CD14-positive monocyte (primary cell): ENCODE measurements around the gene JPH2. TPM values are rescaled to one million over a fixed set of nuclear protein-coding genes. Genes with fewer than 3 reads are reported as not detected.

Source experiments
- DNase-seq, 3 donors: peaks; one replicate each; pipeline ENCODE4 v3.0.0-alpha.2; 2011 to 2022
- H2AFZ ChIP-seq: 2 replicates; pipeline ENCODE4 v1.6.0; 2012; ENCODE audit warnings: mild to moderate bottlenecking, low read depth, low read length, inconsistent platforms; ENCODE audit not compliant: insufficient read depth, poor library complexity, severe bottlenecking
- H3K27ac ChIP-seq, 2 donors: 1 replicate in 1 of 2; 2 replicates in 1 of 2; pipeline ENCODE4 v1.5.1; 2012 to 2013; ENCODE audit warnings: low read length in 2 of 2, control low read depth in 1 of 2, inconsistent platforms in 1 of 2, low read depth in 1 of 2, mild to moderate bottlenecking in 1 of 2
- H3K27me3 ChIP-seq, 2 donors: one replicate each; pipeline versions ENCODE4 v1.6.0 to v1.6.1; 2011 to 2013; ENCODE audit warnings: low read length in 2 of 2; ENCODE audit not compliant: control insufficient read depth in 2 of 2, insufficient read depth in 2 of 2
- H3K36me3 ChIP-seq, 2 donors: replicated peaks in 1 of 2; 1 replicate in 1 of 2; 2 replicates in 1 of 2; pipeline versions ENCODE4 v1.5.1 to v1.6.1; 2012 to 2013; ENCODE audit warnings: low read length in 2 of 2, control low read depth in 1 of 2, inconsistent platforms in 1 of 2, mild to moderate bottlenecking in 1 of 2; ENCODE audit not compliant: insufficient read depth in 2 of 2, control insufficient read depth in 1 of 2
- H3K4me1 ChIP-seq, 2 donors: 1 replicate in 1 of 2; 2 replicates in 1 of 2; pipeline versions ENCODE4 v1.5.1 to v1.6.1; 2012 to 2013; ENCODE audit warnings: low read length in 2 of 2, control low read depth in 1 of 2, inconsistent platforms in 1 of 2, mild to moderate bottlenecking in 1 of 2, moderate library complexity in 1 of 2; ENCODE audit not compliant: insufficient read depth in 2 of 2, control insufficient read depth in 1 of 2
- H3K4me2 ChIP-seq: replicated peaks from 2 replicates; pipeline ENCODE3; 2012; ENCODE audit warnings: low read length, moderate library complexity, mild to moderate bottlenecking; ENCODE audit not compliant: poor library complexity, severe bottlenecking; ENCODE audit errors: extremely low read depth
- H3K4me3 ChIP-seq, 3 experiments: fragments of 200-600 bp in 1 of 3; sonication (generic) in 1 of 3; replicated peaks in 1 of 3; 1 replicate in 2 of 3; 2 replicates in 1 of 3; pipeline ENCODE4 v1.5.1; 2011 to 2013; ENCODE audit warnings: low read length in 3 of 3, mild to moderate bottlenecking in 3 of 3, control low read depth in 2 of 3, low read depth in 2 of 3, inconsistent platforms in 1 of 3, moderate library complexity in 1 of 3
- H3K79me2 ChIP-seq: 2 replicates; pipeline ENCODE4 v1.6.0; 2012; ENCODE audit warnings: mild to moderate bottlenecking, control low read depth, inconsistent platforms, low read length, moderate library complexity; ENCODE audit not compliant: insufficient read depth
- H3K9ac ChIP-seq: 2 replicates; pipeline ENCODE4 v1.6.0; 2017; ENCODE audit warnings: low read length, mild to moderate bottlenecking; ENCODE audit not compliant: insufficient read depth, poor library complexity, severe bottlenecking
- H3K9me3 ChIP-seq, 2 donors: replicated peaks in 1 of 2; 1 replicate in 1 of 2; 2 replicates in 1 of 2; pipeline versions ENCODE4 v1.5.1 to v1.6.1; 2012 to 2013; ENCODE audit warnings: low read length in 2 of 2, control low read depth in 1 of 2; ENCODE audit not compliant: control insufficient read depth in 1 of 2, insufficient read depth in 1 of 2
- H4K20me1 ChIP-seq: 2 replicates; pipeline ENCODE4 v1.6.0; 2012; ENCODE audit warnings: mild to moderate bottlenecking, low read length, control low read depth, moderate library complexity; ENCODE audit not compliant: insufficient read depth
- H3K27ac Mint-ChIP-seq, 7 donors: one replicate each; pipeline ENCODE4 v1.8.0; 2020; ENCODE audit warnings: mild to moderate bottlenecking in 7 of 7, mixed read lengths in 7 of 7, moderate library complexity in 6 of 7, inconsistent platforms in 2 of 7
- H3K27me3 Mint-ChIP-seq, 3 donors: one replicate each; pipeline ENCODE4 v1.8.0; 2021 to 2022; ENCODE audit warnings: low read depth in 3 of 3, mild to moderate bottlenecking in 3 of 3, mixed read lengths in 3 of 3, moderate library complexity in 3 of 3, inconsistent platforms in 1 of 3
- H3K36me3 Mint-ChIP-seq, 2 donors: one replicate each; pipeline ENCODE4 v1.8.0; 2020; ENCODE audit warnings: mixed read lengths in 2 of 2, inconsistent platforms in 1 of 2, mild to moderate bottlenecking in 1 of 2
- H3K4me1 Mint-ChIP-seq: one replicate; pipeline ENCODE4 v1.8.0; 2020; ENCODE audit warnings: mild to moderate bottlenecking, mixed read lengths
- H3K4me3 Mint-ChIP-seq, 2 donors: one replicate each; pipeline ENCODE4 v1.8.0; 2020; ENCODE audit warnings: mild to moderate bottlenecking in 2 of 2, mixed read lengths in 2 of 2, moderate library complexity in 1 of 2
- H3K9me3 Mint-ChIP-seq, 7 donors: one replicate each; pipeline ENCODE4 v1.8.0; 2020 to 2022; ENCODE audit warnings: mixed read lengths in 7 of 7, mild to moderate bottlenecking in 6 of 7, moderate library complexity in 6 of 7, inconsistent platforms in 2 of 7
- WGBS: methylation state at CpG from one replicate; pipeline ENCODE4 v1.1.5; 2013; ENCODE audit warnings: missing lambda C conversion rate; ENCODE audit not compliant: insufficient coverage; 5-methylcytosine and 5-hydroxymethylcytosine counted together
- intact Hi-C, 2 donors: fragments of 100-400 bp; cut with micrococcal nuclease; formaldehyde crosslinking; loops; one replicate each; pipeline versions ENCODE4 v1.15.0 to v1.15.1; 2023
- polyA plus RNA-seq, 3 donors: library from polyadenylated mRNA; depleted of rRNA in 1 of 3; unstranded in 2 of 3; stranded (reverse) in 1 of 3; fragments of 300-500 nt in 2 of 3; fragments of >200 nt in 1 of 3; fragmentation: Illumina TruSeq in 2 of 3; gene quantifications; 1 replicate in 2 of 3; 2 replicates in 1 of 3; pipeline ENCODE4 v1.2.3, GENCODE V29; 2012 to 2021
- TF ChIP-seq, protein P1 (sequence below): fragments of 200-600 bp; IDR thresholded peaks from one replicate; pipeline ENCODE4 v1.8.0; 2022; ENCODE audit warnings: antibody characterized with exemption, mild to moderate bottlenecking

JPH2 gene
- polyA plus RNA-seq, 3 donors = not detected

DNA sequence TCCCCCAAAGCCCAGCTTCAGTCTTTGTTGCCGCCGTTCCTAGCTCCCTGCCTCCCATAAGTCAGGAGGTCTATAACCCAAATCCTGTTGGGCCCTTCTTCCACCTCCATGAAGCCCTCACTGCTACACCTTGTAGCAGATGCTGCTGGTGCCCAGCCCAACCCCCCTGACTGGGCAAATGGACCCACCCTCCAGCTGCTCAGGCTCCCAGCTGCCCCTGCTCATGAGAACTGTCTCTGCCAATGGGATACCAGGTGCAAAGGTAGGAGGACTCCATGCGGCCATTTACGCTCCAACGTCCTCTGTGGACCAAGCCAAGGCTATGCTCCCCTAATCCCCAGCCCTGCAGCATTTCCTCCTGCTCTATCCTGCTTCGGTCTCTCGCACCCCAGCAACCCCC, 71.8 kb downstream of the JPH2 start:
- no peaks in the 10 kb centered on the region for H3K4me1 ChIP-seq
- peaks cover 3 to 15% of the 10 kb centered on the region in 2 donors for H3K27me3 ChIP-seq
- no peaks in the 10 kb centered on the region for H3K4me1 Mint-ChIP-seq
- no peaks in the 10 kb centered on the region for H3K36me3 Mint-ChIP-seq
- H3K4me3 Mint-ChIP-seq = peak overlapping the region in 1 of 2 donors; percentile 40
- no peaks in the 10 kb centered on the region for H3K36me3 ChIP-seq
- no peaks in the 10 kb centered on the region for H3K9me3 ChIP-seq
- 89% methylated on average over 7 of the region's 7 CpGs for WGBS
- no peak overlapping the region for H3K4me3 ChIP-seq
- no peak overlapping the region for H3K27ac Mint-ChIP-seq
- no peak overlapping the region for H3K4me2 ChIP-seq
- TF ChIP-seq, protein P1, sequence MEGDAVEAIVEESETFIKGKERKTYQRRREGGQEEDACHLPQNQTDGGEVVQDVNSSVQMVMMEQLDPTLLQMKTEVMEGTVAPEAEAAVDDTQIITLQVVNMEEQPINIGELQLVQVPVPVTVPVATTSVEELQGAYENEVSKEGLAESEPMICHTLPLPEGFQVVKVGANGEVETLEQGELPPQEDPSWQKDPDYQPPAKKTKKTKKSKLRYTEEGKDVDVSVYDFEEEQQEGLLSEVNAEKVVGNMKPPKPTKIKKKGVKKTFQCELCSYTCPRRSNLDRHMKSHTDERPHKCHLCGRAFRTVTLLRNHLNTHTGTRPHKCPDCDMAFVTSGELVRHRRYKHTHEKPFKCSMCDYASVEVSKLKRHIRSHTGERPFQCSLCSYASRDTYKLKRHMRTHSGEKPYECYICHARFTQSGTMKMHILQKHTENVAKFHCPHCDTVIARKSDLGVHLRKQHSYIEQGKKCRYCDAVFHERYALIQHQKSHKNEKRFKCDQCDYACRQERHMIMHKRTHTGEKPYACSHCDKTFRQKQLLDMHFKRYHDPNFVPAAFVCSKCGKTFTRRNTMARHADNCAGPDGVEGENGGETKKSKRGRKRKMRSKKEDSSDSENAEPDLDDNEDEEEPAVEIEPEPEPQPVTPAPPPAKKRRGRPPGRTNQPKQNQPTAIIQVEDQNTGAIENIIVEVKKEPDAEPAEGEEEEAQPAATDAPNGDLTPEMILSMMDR = no peak
- H3K79me2 ChIP-seq = no peaks in the 10 kb centered on the region
- no peak overlapping the region for H3K9ac ChIP-seq
- H3K27me3 Mint-ChIP-seq = peaks cover 26 to 48% (median 29%) of the 10 kb centered on the region in 3 donors
- peaks cover 0 to 9% (median 2%) of the 10 kb centered on the region in 7 donors for H3K9me3 Mint-ChIP-seq
- H4K20me1 ChIP-seq = no peaks in the 10 kb centered on the region
- H3K27ac ChIP-seq = no peak overlapping the region
- intact Hi-C loops = loop anchor here in 1 of 2 donors (10.0 kb wide), 1 partner anchor 70 kb away; the partner anchor contains the start of gene JPH2
- H2AFZ ChIP-seq = no peak overlapping the region
- DNase-seq = no peak

DNA sequence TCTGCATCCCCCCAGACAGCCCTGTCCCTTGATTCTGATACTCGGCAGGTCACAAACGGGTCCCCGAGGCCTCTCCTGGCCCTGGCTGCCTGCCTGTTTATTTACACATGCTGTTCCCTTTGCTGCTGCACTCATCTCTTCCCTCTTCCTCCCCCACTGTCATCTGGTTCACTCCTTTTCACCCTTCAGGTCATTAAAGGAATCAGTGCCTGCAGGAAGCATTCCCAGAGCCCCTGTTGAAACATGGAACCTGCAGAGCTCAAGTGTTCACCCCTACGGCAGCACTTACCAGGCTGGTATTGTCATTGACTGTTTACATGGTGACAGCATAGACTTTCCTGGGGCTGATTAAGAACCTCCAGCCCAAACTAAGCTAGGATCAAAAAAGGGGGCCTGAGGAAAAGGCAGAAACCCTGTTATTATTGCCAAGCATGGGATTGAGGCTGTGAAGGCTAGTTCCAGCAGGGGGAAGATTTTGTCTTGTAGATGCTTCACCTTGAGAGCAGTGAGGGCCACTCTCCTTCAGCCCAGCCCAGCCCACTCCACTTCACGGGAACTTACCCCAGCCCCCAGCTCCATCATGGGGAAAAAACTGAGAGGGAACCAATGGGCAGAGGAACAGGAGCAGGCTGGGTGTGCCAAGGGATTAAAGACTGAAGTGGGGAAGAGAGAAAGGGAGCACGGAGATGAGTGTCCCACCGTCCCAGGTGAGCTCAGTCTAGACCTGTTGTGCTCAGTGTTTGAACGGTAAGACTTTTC, 73.2 kb downstream of the JPH2 start:
- Histone ChIP-seq H3K9me3 (peaks cover 0 to 2% of the 10 kb centered on the region in 2 donors), H2AFZ (no peak overlapping the region), H3K9ac (no peak overlapping the region), H3K27ac (no peak overlapping the region), H4K20me1 (no peaks in the 10 kb centered on the region), H3K36me3 (no peaks in the 10 kb centered on the region), H3K27me3 (peaks cover 3 to 16% of the 10 kb centered on the region in 2 donors), H3K4me3 (no peak overlapping the region), H3K4me1 (no peaks in the 10 kb centered on the region), H3K4me2 (no peak overlapping the region), H3K79me2 (no peaks in the 10 kb centered on the region)
- Mint-ChIP-seq H3K9me3 (peaks cover 0 to 8% (median 4%) of the 10 kb centered on the region in 7 donors), H3K36me3 (no peaks in the 10 kb centered on the region), H3K4me1 (no peaks in the 10 kb centered on the region), H3K27me3 (peaks cover 29 to 49% (median 32%) of the 10 kb centered on the region in 3 donors), H3K27ac (no peak overlapping the region), H3K4me3 (no peak overlapping the region)
- intact Hi-C loops = loop anchor here in 1 of 2 donors (10.0 kb wide), 1 partner anchor 71 kb away; the partner anchor contains the start of gene JPH2
- DNase-seq = no peak
- 87% methylated on average over 6 of the region's 8 CpGs for WGBS
- TF ChIP-seq, protein P1 = no peak
